ENCODE data around the gene WDR27.

Gene WDR27

GRCh38 chr6:169590376-169590939 lies 111.4 kb downstream of the WDR27 start:
- peaks cover 33% of the 10 kb centered on the region for H3K4me1 Mint-ChIP-seq (ENCODE audit: low read depth)
- no peak overlapping the region for H3K27ac Mint-ChIP-seq
- no peaks in the 10 kb centered on the region for H3K36me3 Mint-ChIP-seq (ENCODE audit: low read depth)
- H3K4me3 Mint-ChIP-seq = peak overlapping the region; percentile 40
- H3K9me3 Mint-ChIP-seq = peaks cover 5% of the 10 kb centered on the region
- no peaks in the 10 kb centered on the region for H3K27me3 Mint-ChIP-seq

- Mint-ChIP-seq H3K36me3 (ENCODE audit: low read depth) (no peaks in the 10 kb centered on the region), H3K4me1 (ENCODE audit: low read depth) (peaks cover 33% of the 10 kb centered on the region), H3K27ac (peak overlapping the region; percentile 18), H3K9me3 (peaks cover 5% of the 10 kb centered on the region), H3K27me3 (no peaks in the 10 kb centered on the region), H3K4me3 (peak overlapping the region; percentile 40)
These were observed 112.1 kb downstream of the WDR27 start for GRCh38 chr6:169589699-169590257.

GRCh38 chr6:169589293-169589692 lies 112.5 kb downstream of the WDR27 start:
- Mint-ChIP-seq H3K4me3 (peak overlapping the region; percentile 40), H3K9me3 (peaks cover 5% of the 10 kb centered on the region), H3K36me3 (ENCODE audit: low read depth) (no peaks in the 10 kb centered on the region), H3K4me1 (ENCODE audit: low read depth) (peaks cover 38% of the 10 kb centered on the region), H3K27me3 (no peaks in the 10 kb centered on the region), H3K27ac (peak overlapping the region; percentile 18)

GRCh38 chr6:169587975-169588374 lies 113.9 kb downstream of the WDR27 start:
- no peak overlapping the region for H3K27ac Mint-ChIP-seq
- H3K4me3 Mint-ChIP-seq = no peak overlapping the region
- peaks cover 51% of the 10 kb centered on the region for H3K4me1 Mint-ChIP-seq (ENCODE audit: low read depth)
- H3K27me3 Mint-ChIP-seq = no peaks in the 10 kb centered on the region
- H3K9me3 Mint-ChIP-seq = peaks cover 5% of the 10 kb centered on the region
- no peaks in the 10 kb centered on the region for H3K36me3 Mint-ChIP-seq (ENCODE audit: low read depth)

GRCh38 chr6:169583886-169584541 lies 117.8 kb downstream of the WDR27 start:
- Mint-ChIP-seq H3K36me3 (ENCODE audit: low read depth) (peaks cover 6% of the 10 kb centered on the region), H3K4me3 (no peak overlapping the region), H3K27me3 (no peaks in the 10 kb centered on the region), H3K27ac (no peak overlapping the region), H3K4me1 (ENCODE audit: low read depth) (peaks cover 27% of the 10 kb centered on the region), H3K9me3 (peaks cover 5% of the 10 kb centered on the region)

- Mint-ChIP-seq H3K4me1 (ENCODE audit: low read depth) (peaks cover 16% of the 10 kb centered on the region), H3K27ac (no peak overlapping the region), H3K36me3 (ENCODE audit: low read depth) (peaks cover 18% of the 10 kb centered on the region), H3K27me3 (no peaks in the 10 kb centered on the region), H3K4me3 (no peak overlapping the region), H3K9me3 (no peaks in the 10 kb centered on the region)
These were observed 122.3 kb downstream of the WDR27 start for GRCh38 chr6:169579407-169580111.

- Mint-ChIP-seq H3K27me3 (no peaks in the 10 kb centered on the region), H3K36me3 (ENCODE audit: low read depth) (peaks cover 18% of the 10 kb centered on the region), H3K4me1 (ENCODE audit: low read depth) (no peaks in the 10 kb centered on the region), H3K4me3 (no peak overlapping the region), H3K27ac (no peak overlapping the region), H3K9me3 (no peaks in the 10 kb centered on the region)
These were observed 123.9 kb downstream of the WDR27 start for GRCh38 chr6:169577974-169578373.

- no peak overlapping the region for H3K27ac Mint-ChIP-seq
- H3K36me3 Mint-ChIP-seq (ENCODE audit: low read depth) = peaks cover 22% of the 10 kb centered on the region
- no peaks in the 10 kb centered on the region for H3K4me1 Mint-ChIP-seq (ENCODE audit: low read depth)
- H3K27me3 Mint-ChIP-seq = no peaks in the 10 kb centered on the region
- no peaks in the 10 kb centered on the region for H3K9me3 Mint-ChIP-seq
- no peak overlapping the region for H3K4me3 Mint-ChIP-seq
These were observed 124.6 kb downstream of the WDR27 start for GRCh38 chr6:169577236-169577635.

- Mint-ChIP-seq H3K27ac (no peak overlapping the region), H3K9me3 (no peaks in the 10 kb centered on the region), H3K27me3 (no peaks in the 10 kb centered on the region), H3K4me3 (no peak overlapping the region), H3K36me3 (ENCODE audit: low read depth) (peaks cover 26% of the 10 kb centered on the region), H3K4me1 (ENCODE audit: low read depth) (no peaks in the 10 kb centered on the region)
These were observed 126.0 kb downstream of the WDR27 start for GRCh38 chr6:169575821-169576220.

- H3K27ac Mint-ChIP-seq = no peak overlapping the region
- no peaks in the 10 kb centered on the region for H3K9me3 Mint-ChIP-seq
- H3K4me1 Mint-ChIP-seq (ENCODE audit: low read depth) = no peaks in the 10 kb centered on the region
- H3K27me3 Mint-ChIP-seq = no peaks in the 10 kb centered on the region
- H3K4me3 Mint-ChIP-seq = no peak overlapping the region
- H3K36me3 Mint-ChIP-seq (ENCODE audit: low read depth) = peaks cover 27% of the 10 kb centered on the region
These were observed 126.5 kb downstream of the WDR27 start for GRCh38 chr6:169575365-169575764.

GRCh38 chr6:169574420-169574819 lies 127.4 kb downstream of the WDR27 start:
- Mint-ChIP-seq H3K9me3 (no peaks in the 10 kb centered on the region), H3K27me3 (no peaks in the 10 kb centered on the region), H3K36me3 (ENCODE audit: low read depth) (peaks cover 28% of the 10 kb centered on the region), H3K27ac (no peak overlapping the region), H3K4me1 (ENCODE audit: low read depth) (no peaks in the 10 kb centered on the region), H3K4me3 (no peak overlapping the region)

GRCh38 chr6:169573883-169574282 lies 127.9 kb downstream of the WDR27 start:
- Mint-ChIP-seq H3K9me3 (no peaks in the 10 kb centered on the region), H3K27me3 (no peaks in the 10 kb centered on the region), H3K4me1 (ENCODE audit: low read depth) (peaks cover 1% of the 10 kb centered on the region), H3K36me3 (ENCODE audit: low read depth) (peaks cover 26% of the 10 kb centered on the region), H3K27ac (no peak overlapping the region), H3K4me3 (no peak overlapping the region)

GRCh38 chr6:169571123-169571962 lies 130.5 kb downstream of the WDR27 start:
- no peaks in the 10 kb centered on the region for H3K27me3 Mint-ChIP-seq
- H3K36me3 Mint-ChIP-seq (ENCODE audit: low read depth) = peaks cover 20% of the 10 kb centered on the region
- H3K27ac Mint-ChIP-seq = no peak overlapping the region
- peaks cover 10% of the 10 kb centered on the region for H3K4me1 Mint-ChIP-seq (ENCODE audit: low read depth)
- no peaks in the 10 kb centered on the region for H3K9me3 Mint-ChIP-seq
- H3K4me3 Mint-ChIP-seq = no peak overlapping the region

GRCh38 chr6:169568314-169569087 lies 133.3 kb downstream of the WDR27 start:
- no peaks in the 10 kb centered on the region for H3K27me3 Mint-ChIP-seq
- no peak overlapping the region for H3K4me3 Mint-ChIP-seq
- peaks cover 20% of the 10 kb centered on the region for H3K36me3 Mint-ChIP-seq (ENCODE audit: low read depth)
- peaks cover 10% of the 10 kb centered on the region for H3K4me1 Mint-ChIP-seq (ENCODE audit: low read depth)
- no peak overlapping the region for H3K27ac Mint-ChIP-seq
- no peaks in the 10 kb centered on the region for H3K9me3 Mint-ChIP-seq

Measured in stimulated activated naive CD8-positive, alpha-beta T cell treated with anti-CD3 and anti-CD28 coated beads, Interleukin-15, Interleukin-2, amounts not matched to agents 100 ng/mL and 50 ng/mL, for 24 hours (primary cell).